ENCODE results near the gene GMNN. TPM values are rescaled to one million over a fixed set of nuclear protein-coding genes. Genes with fewer than 3 reads are reported as not detected.

The GMNN gene
- total RNA-seq, 4 donors from 2014 or later = 4.5 to 13.4 (median 10.3) TPM

DNA sequence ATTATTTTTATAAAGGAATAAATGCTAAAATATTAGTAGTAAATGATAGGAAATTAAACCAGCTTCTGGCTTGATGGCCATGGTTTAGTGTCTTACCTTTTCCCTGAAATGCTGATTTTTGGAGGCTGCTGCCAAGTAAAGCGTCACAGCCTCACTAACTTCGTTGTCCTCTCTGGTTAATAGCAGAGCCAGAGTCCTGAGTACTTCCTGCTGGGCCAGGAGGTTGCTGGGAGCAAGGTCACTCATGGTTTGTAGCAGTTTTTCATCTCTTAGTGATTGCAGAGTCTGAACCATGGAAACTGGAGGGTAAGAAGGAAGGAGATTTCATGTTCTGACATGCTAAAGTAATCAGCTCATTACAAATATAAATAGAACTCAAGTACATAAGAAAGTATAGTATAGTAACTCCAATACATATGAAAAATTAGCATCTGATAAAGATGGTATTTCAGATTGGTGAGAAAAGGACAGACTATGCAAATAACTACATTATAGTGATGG is 50.4 kb downstream of the GMNN start:
- TF ChIP-seq CTCF (IDR thresholded peaks at IDR 0.05; ENCODE audit: low read depth) = no peak

DNA sequence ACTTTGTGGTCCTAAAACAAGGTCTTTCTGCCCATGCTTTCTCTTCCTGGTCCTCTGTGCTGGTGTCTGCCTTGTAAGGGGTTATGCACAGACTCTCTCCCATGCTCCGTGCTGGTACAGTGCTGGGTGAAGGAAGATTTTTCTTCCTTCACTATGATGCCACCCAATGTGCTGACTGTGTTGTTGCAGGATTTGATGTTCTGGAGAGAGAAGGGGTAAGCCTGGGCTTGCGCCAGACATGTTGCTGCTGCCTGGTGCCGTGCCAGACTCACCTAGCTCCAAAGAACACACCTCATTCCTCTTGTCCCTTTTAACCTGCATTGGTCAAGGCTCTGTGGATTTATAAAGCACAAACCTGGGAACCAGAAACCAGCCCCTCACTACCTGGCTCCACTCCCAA is 52.4 kb downstream of the GMNN start:
- no peak for TF ChIP-seq CTCF (IDR thresholded peaks at IDR 0.05; ENCODE audit: low read depth)

- TF ChIP-seq CTCF (IDR thresholded peaks at IDR 0.05; ENCODE audit: low read depth) = no peak
These were observed 53.2 kb downstream of the GMNN start for GRCh38 chr6:24827970-24828369.

DNA sequence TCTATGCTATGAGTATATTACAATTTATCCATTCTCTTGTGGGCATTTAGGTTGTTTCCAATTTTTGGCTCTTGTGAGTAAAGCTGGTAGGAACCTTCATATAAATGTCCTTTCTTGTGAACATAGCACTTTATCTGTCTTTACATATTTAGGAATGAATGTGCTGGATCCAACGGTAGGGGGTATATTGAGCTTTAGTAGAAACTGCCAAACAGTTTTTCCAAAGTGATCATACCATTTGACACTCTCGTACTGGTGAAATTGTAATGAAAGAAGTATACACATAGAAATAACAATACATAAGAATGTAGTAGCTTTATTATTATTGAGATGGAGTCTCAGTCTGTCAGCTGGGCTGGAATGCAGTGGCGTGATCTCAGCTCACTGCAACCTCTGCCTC is 54.9 kb downstream of the GMNN start:
- no peak for TF ChIP-seq CTCF (IDR thresholded peaks at IDR 0.05; ENCODE audit: low read depth)

DNA sequence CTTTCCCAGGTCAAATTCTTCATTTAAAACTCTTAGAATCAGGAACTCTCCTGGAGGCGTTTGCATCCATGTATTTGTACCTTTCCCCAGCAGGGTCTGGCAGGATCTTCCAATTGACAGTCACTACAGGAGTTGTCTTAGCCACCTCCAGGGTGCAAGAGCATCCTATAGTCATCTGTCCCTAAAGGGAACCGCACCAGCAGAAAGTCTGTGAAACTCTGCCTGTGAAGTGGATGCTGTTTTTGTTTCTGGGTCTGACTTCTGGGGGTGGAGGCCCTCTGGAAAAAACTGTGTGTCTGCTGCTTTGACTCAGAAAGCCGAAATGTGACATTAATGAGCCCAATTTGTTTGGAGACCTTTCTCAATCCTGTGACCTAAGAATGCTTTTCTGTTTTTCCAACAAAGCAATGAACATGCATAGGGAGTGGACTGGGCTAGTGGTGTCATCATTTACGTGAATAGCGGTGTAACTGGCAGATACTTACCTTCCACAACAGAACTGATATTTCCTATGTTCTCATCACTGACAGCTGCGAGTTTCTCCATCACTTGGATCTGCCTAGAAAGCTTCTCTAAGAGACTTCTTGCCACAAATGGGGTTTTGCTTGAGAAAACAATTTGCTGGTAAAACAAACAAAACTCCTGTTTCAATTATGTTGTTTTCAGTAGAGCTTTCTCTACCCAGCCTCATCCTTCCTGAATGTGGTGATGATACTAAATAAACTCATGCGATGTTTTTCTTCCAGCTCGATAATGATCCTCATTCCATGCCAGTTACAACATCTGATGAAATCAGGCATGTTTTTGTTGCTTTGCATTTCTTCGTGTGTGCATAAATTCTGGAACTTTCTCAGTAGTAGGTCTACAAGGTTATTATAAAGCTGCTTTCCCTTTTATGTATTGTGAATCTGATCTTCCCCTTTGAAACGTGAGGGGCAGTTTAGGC is 57.3 kb downstream of the GMNN start:
- TF ChIP-seq CTCF (IDR thresholded peaks at IDR 0.05; ENCODE audit: low read depth) = no peak

DNA sequence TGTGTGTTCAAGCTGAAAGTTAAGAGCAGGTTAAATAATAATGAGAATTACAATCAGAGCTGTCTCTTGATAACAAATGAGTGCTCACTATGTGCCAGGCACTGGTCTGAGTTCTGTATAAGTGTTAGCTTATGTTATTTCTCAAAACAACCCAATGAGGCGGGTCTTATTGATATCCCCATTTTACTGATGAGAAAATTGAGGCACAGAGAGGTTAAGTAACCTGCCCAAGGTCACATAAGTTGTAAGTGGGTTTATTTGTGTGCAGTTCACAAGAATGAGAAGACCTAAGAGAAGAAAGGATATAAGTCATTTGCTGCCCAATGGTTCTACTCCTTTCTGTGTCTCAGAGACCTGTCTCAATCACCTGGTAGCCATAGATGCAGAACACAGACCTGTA is 58.1 kb downstream of the GMNN start:
- no peak for TF ChIP-seq CTCF (IDR thresholded peaks at IDR 0.05; ENCODE audit: low read depth)

- no peak for TF ChIP-seq CTCF (IDR thresholded peaks at IDR 0.05; ENCODE audit: low read depth)
These were observed 59.1 kb downstream of the GMNN start for GRCh38 chr6:24833711-24834386.

All from subcutaneous adipose tissue (tissue), 4 donors.